H9 (cell line): ENCODE data around the gene ZNF3. TPM values are rescaled to one million over a fixed set of nuclear protein-coding genes. Genes with fewer than 3 reads are reported as not detected.

Source experiments
- DNase-seq: peaks from one replicate; pipeline ENCODE4 v3.0.0-alpha.2; 2017
- H2AFZ ChIP-seq: one replicate; pipeline ENCODE4 v1.6.1; 2013; ENCODE audit warnings: mild to moderate bottlenecking, low read length, control low read depth, moderate library complexity
- H2AK5ac ChIP-seq: 2 replicates; pipeline ENCODE4 v1.6.1; 2013; ENCODE audit warnings: low read length, control low read depth, mixed read lengths; ENCODE audit not compliant: insufficient read length
- H2BK120ac ChIP-seq: one replicate; pipeline ENCODE4 v1.6.1; 2013; ENCODE audit warnings: low read depth, mild to moderate bottlenecking, low read length, control low read depth, inconsistent platforms; ENCODE audit not compliant: poor library complexity, severe bottlenecking
- H2BK12ac ChIP-seq: 2 replicates; pipeline ENCODE4 v1.6.1; 2013; ENCODE audit warnings: low read length, control low read depth, mixed read lengths, low read depth; ENCODE audit not compliant: insufficient read length
- H2BK15ac ChIP-seq: 2 replicates; pipeline ENCODE4 v1.6.1; 2013; ENCODE audit warnings: low read depth, low read length, control low read depth
- H2BK20ac ChIP-seq: one replicate; pipeline ENCODE4 v1.6.1; 2013; ENCODE audit warnings: low read depth, mild to moderate bottlenecking, low read length, control low read depth, inconsistent platforms; ENCODE audit not compliant: poor library complexity, severe bottlenecking
- H2BK5ac ChIP-seq: 2 replicates; pipeline ENCODE4 v1.6.1; 2013; ENCODE audit warnings: low read length, control low read depth, mixed read lengths; ENCODE audit not compliant: insufficient read length
- H3K14ac ChIP-seq: 2 replicates; pipeline ENCODE4 v1.6.1; 2013; ENCODE audit warnings: low read length, control low read depth; ENCODE audit not compliant: insufficient read depth
- H3K18ac ChIP-seq: 2 replicates; pipeline ENCODE4 v1.6.1; 2013; ENCODE audit warnings: low read depth, mild to moderate bottlenecking, mixed read lengths, low read length, control low read depth; ENCODE audit not compliant: insufficient read length
- H3K23ac ChIP-seq: 2 replicates; pipeline ENCODE4 v1.6.1; 2013; ENCODE audit warnings: low read length, control low read depth, mixed read lengths, low read depth; ENCODE audit not compliant: insufficient read length
- H3K23me2 ChIP-seq: 2 replicates; pipeline ENCODE4 v1.6.1; 2013; ENCODE audit warnings: low read depth, mild to moderate bottlenecking, mixed read lengths, low read length, control low read depth; ENCODE audit not compliant: insufficient read length, poor library complexity, severe bottlenecking
- H3K27ac ChIP-seq: 2 replicates; pipeline ENCODE4 v1.5.1; 2013; ENCODE audit warnings: low read length, control low read depth, mixed read lengths, low read depth; ENCODE audit not compliant: insufficient read length
- H3K27me3 ChIP-seq: 2 replicates; pipeline ENCODE4 v1.6.1; 2013; ENCODE audit warnings: low read length, control low read depth, inconsistent platforms; ENCODE audit not compliant: insufficient read depth
- H3K4ac ChIP-seq: 2 replicates; pipeline ENCODE4 v1.6.1; 2013; ENCODE audit warnings: low read depth, mild to moderate bottlenecking, control low read depth, inconsistent platforms, low read length, moderate library complexity
- H3K4me1 ChIP-seq: 2 replicates; pipeline ENCODE4 v1.6.1; 2013; ENCODE audit warnings: low read length, control low read depth, inconsistent platforms; ENCODE audit not compliant: insufficient read depth
- H3K4me2 ChIP-seq: 2 replicates; pipeline ENCODE4 v1.6.1; 2013; ENCODE audit warnings: low read length, control low read depth, mixed read lengths; ENCODE audit not compliant: insufficient read length, insufficient read depth
- H3K56ac ChIP-seq: 2 replicates; pipeline ENCODE4 v1.6.1; 2013; ENCODE audit warnings: low read depth, mild to moderate bottlenecking, mixed read lengths, low read length, control low read depth; ENCODE audit not compliant: insufficient read length
- H3K79me1 ChIP-seq: 2 replicates; pipeline ENCODE4 v1.6.1; 2013; ENCODE audit warnings: low read depth, mild to moderate bottlenecking, moderate library complexity, low read length, control low read depth, inconsistent platforms; ENCODE audit not compliant: insufficient read depth, poor library complexity, severe bottlenecking
- H3K79me2 ChIP-seq: 2 replicates; pipeline ENCODE4 v1.6.1; 2013; ENCODE audit warnings: low read length, control low read depth, inconsistent platforms; ENCODE audit not compliant: insufficient read depth
- H3K9ac ChIP-seq: 2 replicates; pipeline ENCODE4 v1.6.1; 2013; ENCODE audit warnings: low read length, control low read depth, mixed read lengths; ENCODE audit not compliant: insufficient read length; ENCODE audit errors: extremely low read depth
- H3K9me3 ChIP-seq: one replicate; pipeline ENCODE4 v1.6.1; 2013; ENCODE audit warnings: low read depth, low read length, inconsistent platforms; ENCODE audit not compliant: control insufficient read depth
- H3T11ph ChIP-seq: one replicate; pipeline ENCODE4 v1.6.1; 2013; ENCODE audit warnings: mild to moderate bottlenecking, low read length, control low read depth, inconsistent platforms
- H4K20me1 ChIP-seq: one replicate; pipeline ENCODE4 v1.6.1; 2013; ENCODE audit not compliant: control insufficient read depth, insufficient read length, insufficient read depth
- H4K5ac ChIP-seq: 2 replicates; pipeline ENCODE4 v1.6.1; 2013; ENCODE audit warnings: low read depth, mild to moderate bottlenecking, mixed read lengths, low read length, control low read depth; ENCODE audit not compliant: insufficient read length
- H4K8ac ChIP-seq: replicated peaks from 2 replicates; pipeline ENCODE4 v1.6.1; 2013; ENCODE audit warnings: low read length, control low read depth, mixed read lengths, low read depth; ENCODE audit not compliant: insufficient read length
- H4K91ac ChIP-seq: 2 replicates; pipeline ENCODE4 v1.6.1; 2013; ENCODE audit warnings: low read depth, mild to moderate bottlenecking, moderate library complexity, mixed read lengths, low read length, control low read depth; ENCODE audit not compliant: insufficient read length
- H3K27ac Mint-ChIP-seq, 3 experiments: 2 replicates in 2 of 3; 3 replicates in 1 of 3; pipeline ENCODE4 v1.8.0; 2020 to 2021; ENCODE audit warnings: mixed read lengths in 3 of 3, mild to moderate bottlenecking in 1 of 3, moderate library complexity in 1 of 3
- H3K27me3 Mint-ChIP-seq: 2 replicates; pipeline ENCODE4 v1.8.0; 2021; ENCODE audit warnings: low read depth, mild to moderate bottlenecking, moderate library complexity, mixed read lengths
- H3K36me3 Mint-ChIP-seq, 3 experiments: 2 replicates in 2 of 3; 3 replicates in 1 of 3; pipeline ENCODE4 v1.8.0; 2020 to 2021; ENCODE audit warnings: low read depth in 3 of 3, mixed read lengths in 3 of 3; ENCODE audit not compliant: insufficient read depth in 1 of 3
- H3K4me1 Mint-ChIP-seq, 2 experiments: 2 replicates each; pipeline ENCODE4 v1.8.0; 2020; ENCODE audit warnings: mixed read lengths in 2 of 2
- H3K4me3 Mint-ChIP-seq, 2 experiments: 2 replicates in 1 of 2; 3 replicates in 1 of 2; pipeline ENCODE4 v1.8.0; 2020 to 2021; ENCODE audit warnings: mild to moderate bottlenecking in 2 of 2, mixed read lengths in 2 of 2, moderate library complexity in 1 of 2
- H3K9me3 Mint-ChIP-seq, 2 experiments: 2 replicates in 1 of 2; 3 replicates in 1 of 2; pipeline ENCODE4 v1.8.0; 2020; ENCODE audit warnings: mild to moderate bottlenecking in 2 of 2, mixed read lengths in 2 of 2, moderate library complexity in 1 of 2
- CTCF ChIP-seq: fragments of 200-600 bp; sonication (generic); conservative IDR thresholded peaks from 3 replicates; pipeline ENCODE4 v1.8.0; 2021; ENCODE audit warnings: antibody characterized with exemption, mild to moderate bottlenecking
- WGBS: extraction: QIAGEN DNeasy Blood & Tissue Kit; methylation state at CpG from one replicate; pipeline ENCODE4 v1.1.7; 2013; ENCODE audit warnings: missing lambda C conversion rate, low lambda C conversion rate, mixed read lengths; ENCODE audit not compliant: insufficient read length; ENCODE audit errors: extremely low coverage; 5-methylcytosine and 5-hydroxymethylcytosine counted together
- total RNA-seq: library from RNA; stranded (reverse); gene quantifications from 2 replicates; pipeline ENCODE4 v1.2.1, GENCODE V29; 2021

The ZNF3 gene
- total RNA-seq, 1 experiment from 2014 or later: 60.4 TPM

- H3K4me1 Mint-ChIP-seq: peaks cover 3 to 6% of the 10 kb centered on the region in 2 experiments; a peak in 3 of 4 replicates
- peak overlapping the region in 1 of 3 experiments; percentile 62; a peak in 2 of 7 replicates for H3K27ac Mint-ChIP-seq
- Histone ChIP-seq H2BK5ac (no peak overlapping the region), H3K4ac (no peak overlapping the region), H3K27me3 (no peaks in the 10 kb centered on the region), H2BK15ac (no peak overlapping the region), H2BK120ac (no peak overlapping the region), H3K14ac (no peak overlapping the region), H3K56ac (no peak overlapping the region), H3K4me2 (no peak overlapping the region), H4K8ac (no peak overlapping the region), H3K23me2 (no peaks in the 10 kb centered on the region), H3K18ac (no peak overlapping the region), H3K4me1 (no peaks in the 10 kb centered on the region), H4K5ac (no peak overlapping the region), H4K91ac (no peak overlapping the region), H4K20me1 (no peaks in the 10 kb centered on the region), H3K27ac (no peak overlapping the region), H2AFZ (no peak overlapping the region), H3K79me2 (no peaks in the 10 kb centered on the region), H3K9me3 (no peaks in the 10 kb centered on the region), H3K9ac (no peak overlapping the region), H3T11ph (no peak overlapping the region), H3K79me1 (no peaks in the 10 kb centered on the region), H2BK20ac (no peak overlapping the region), H2AK5ac (no peak overlapping the region), H2BK12ac (no peak overlapping the region), H3K23ac (no peak overlapping the region)
- TF ChIP-seq CTCF: no peak
- DNase-seq: no peak
- H3K27me3 Mint-ChIP-seq: no peaks in the 10 kb centered on the region; the same call in 1 of the 2 replicates
- peak overlapping the region in 1 of 2 experiments; percentile 57; a peak in 2 of 5 replicates for H3K4me3 Mint-ChIP-seq
- no CpG with 5 or more reads among the region's 25 CpGs for WGBS
- H3K9me3 Mint-ChIP-seq: no peaks in the 10 kb centered on the region
- H3K36me3 Mint-ChIP-seq: peaks cover 59 to 81% (median 80%) of the 10 kb centered on the region in 3 experiments
Measured at GRCh38 chr7:100107125-100107737, 25.7 kb upstream of the ZNF3 start.
